Measurements from ENCODE around the gene RNF145.

RNF145 gene

DNA sequence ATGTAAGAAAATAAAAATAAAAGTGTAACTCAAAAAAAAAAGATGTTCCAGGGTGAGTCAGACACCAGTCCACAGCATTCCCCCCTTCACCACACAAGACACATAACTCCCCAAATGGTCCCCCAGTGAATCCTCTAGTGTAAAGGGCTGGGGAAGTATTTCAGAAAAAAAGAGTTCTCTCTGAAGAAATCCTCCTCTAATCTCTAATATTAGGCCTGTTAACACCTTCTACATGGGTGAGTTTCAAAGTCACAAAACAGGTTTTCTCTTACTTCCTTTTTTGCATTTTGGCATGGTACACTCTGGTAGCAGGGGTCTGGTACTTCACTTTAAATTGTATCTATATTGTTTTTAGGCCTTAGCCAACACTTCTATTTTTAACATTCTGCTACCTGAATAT is 28.2 kb downstream of the RNF145 start:
- no peak for DNase-seq
- no peaks in the 10 kb centered on the region for H3K4me1 ChIP-seq (ENCODE audit: low read length)
- no peak overlapping the region for H3K4me3 ChIP-seq (ENCODE audit: low read length)
- H3K27ac ChIP-seq (ENCODE audit: low read length), result no peak overlapping the region
- H3K79me2 ChIP-seq (ENCODE audit: low read length), result peaks cover 6% of the 10 kb centered on the region
- H3K36me3 ChIP-seq (replicated peaks; ENCODE audit: insufficient read depth, low read length), result no peaks in the 10 kb centered on the region; the same call in 1 of the 2 replicates
- no peak overlapping the region for H3K9ac ChIP-seq (ENCODE audit: low read length)
- H3F3A ChIP-seq (ENCODE audit: insufficient read depth, low read length), result no peaks in the 10 kb centered on the region
- TF ChIP-seq EZH2phosphoT487 (IDR thresholded peaks at IDR 0.05; ENCODE audit: low read length) (no peak), EZH2 (optimal IDR thresholded peaks at IDR 0.05; ENCODE audit: low read depth, low read length) (no peak)
- TF ChIP-seq, protein P1, sequence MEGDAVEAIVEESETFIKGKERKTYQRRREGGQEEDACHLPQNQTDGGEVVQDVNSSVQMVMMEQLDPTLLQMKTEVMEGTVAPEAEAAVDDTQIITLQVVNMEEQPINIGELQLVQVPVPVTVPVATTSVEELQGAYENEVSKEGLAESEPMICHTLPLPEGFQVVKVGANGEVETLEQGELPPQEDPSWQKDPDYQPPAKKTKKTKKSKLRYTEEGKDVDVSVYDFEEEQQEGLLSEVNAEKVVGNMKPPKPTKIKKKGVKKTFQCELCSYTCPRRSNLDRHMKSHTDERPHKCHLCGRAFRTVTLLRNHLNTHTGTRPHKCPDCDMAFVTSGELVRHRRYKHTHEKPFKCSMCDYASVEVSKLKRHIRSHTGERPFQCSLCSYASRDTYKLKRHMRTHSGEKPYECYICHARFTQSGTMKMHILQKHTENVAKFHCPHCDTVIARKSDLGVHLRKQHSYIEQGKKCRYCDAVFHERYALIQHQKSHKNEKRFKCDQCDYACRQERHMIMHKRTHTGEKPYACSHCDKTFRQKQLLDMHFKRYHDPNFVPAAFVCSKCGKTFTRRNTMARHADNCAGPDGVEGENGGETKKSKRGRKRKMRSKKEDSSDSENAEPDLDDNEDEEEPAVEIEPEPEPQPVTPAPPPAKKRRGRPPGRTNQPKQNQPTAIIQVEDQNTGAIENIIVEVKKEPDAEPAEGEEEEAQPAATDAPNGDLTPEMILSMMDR (IDR thresholded peaks at IDR 0.05; ENCODE audit: low read length), result no peak
- H3K4me2 ChIP-seq (ENCODE audit: low read depth, low read length), result no peak overlapping the region
- H3K9me3 ChIP-seq (replicated peaks; ENCODE audit: insufficient read depth, low read length), result no peaks in the 10 kb centered on the region
- no peak overlapping the region for H2AFZ ChIP-seq (ENCODE audit: low read length)
- H3K9me2 ChIP-seq (replicated peaks; ENCODE audit: insufficient read depth, low read length), result no peaks in the 10 kb centered on the region
- no peaks in the 10 kb centered on the region for H3K27me3 ChIP-seq (replicated peaks; ENCODE audit: insufficient read depth, low read length)
- H4K20me1 ChIP-seq (ENCODE audit: insufficient read depth, low read length), result no peaks in the 10 kb centered on the region

GRCh38 chr5:159179529-159180305 is 29.6 kb downstream of the RNF145 start:
- Histone ChIP-seq H3F3A (ENCODE audit: insufficient read depth, low read length) (no peaks in the 10 kb centered on the region), H3K27ac (ENCODE audit: low read length) (no peak overlapping the region)

DNA sequence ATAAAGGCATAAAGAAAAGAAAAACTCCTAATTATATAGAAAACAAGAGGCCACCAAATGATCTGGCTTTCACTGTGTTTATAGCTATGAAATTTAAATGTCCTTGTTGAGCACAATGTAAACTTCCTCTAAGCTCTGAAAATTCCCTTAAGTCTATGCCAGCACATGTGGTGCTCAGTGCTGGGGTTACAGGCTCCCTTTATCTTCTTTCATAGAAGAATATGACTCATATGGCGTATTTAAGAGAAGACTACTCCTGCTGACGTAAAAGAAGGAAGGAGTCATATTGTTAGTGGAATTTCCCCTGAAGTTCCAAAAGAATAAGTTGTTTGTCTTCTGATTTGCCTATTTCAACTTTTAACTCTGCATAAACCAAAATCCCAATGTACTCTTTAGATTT is 30.4 kb downstream of the RNF145 start:
- TF ChIP-seq, protein P1 (IDR thresholded peaks at IDR 0.05; ENCODE audit: low read length), result no peak
- TF ChIP-seq EZH2 (optimal IDR thresholded peaks at IDR 0.05; ENCODE audit: low read depth, low read length) (no peak), EZH2phosphoT487 (IDR thresholded peaks at IDR 0.05; ENCODE audit: low read length) (no peak)
- H3K4me2 ChIP-seq (ENCODE audit: low read depth, low read length), result no peak overlapping the region
- no peaks in the 10 kb centered on the region for H3K4me1 ChIP-seq (ENCODE audit: low read length)
- no peak overlapping the region for H3K27ac ChIP-seq (ENCODE audit: low read length)
- H3K9me2 ChIP-seq (replicated peaks; ENCODE audit: insufficient read depth, low read length), result no peaks in the 10 kb centered on the region
- H2AFZ ChIP-seq (ENCODE audit: low read length), result no peak overlapping the region
- no peak overlapping the region for H3K9ac ChIP-seq (ENCODE audit: low read length)
- no peaks in the 10 kb centered on the region for H3K27me3 ChIP-seq (replicated peaks; ENCODE audit: insufficient read depth, low read length)
- H3F3A ChIP-seq (ENCODE audit: insufficient read depth, low read length), result no peaks in the 10 kb centered on the region
- no peaks in the 10 kb centered on the region for H3K9me3 ChIP-seq (replicated peaks; ENCODE audit: insufficient read depth, low read length)
- DNase-seq, result no peak
- no peaks in the 10 kb centered on the region for H4K20me1 ChIP-seq (ENCODE audit: insufficient read depth, low read length)
- H3K4me3 ChIP-seq (ENCODE audit: low read length), result no peak overlapping the region
- H3K36me3 ChIP-seq (replicated peaks; ENCODE audit: insufficient read depth, low read length), result no peaks in the 10 kb centered on the region; the same call in 1 of the 2 replicates
- peaks cover 6% of the 10 kb centered on the region; the same call in 1 of the 2 replicates for H3K79me2 ChIP-seq (ENCODE audit: low read length)

More at GRCh38 chr5:159179529-159180305, 29.6 kb downstream of the RNF145 start:
- Histone ChIP-seq H3K36me3 (replicated peaks; ENCODE audit: insufficient read depth, low read length) (no peaks in the 10 kb centered on the region; the same call in 1 of the 2 replicates), H3K9me2 (replicated peaks; ENCODE audit: insufficient read depth, low read length) (no peaks in the 10 kb centered on the region), H3K9me3 (replicated peaks; ENCODE audit: insufficient read depth, low read length) (no peaks in the 10 kb centered on the region), H3K79me2 (ENCODE audit: low read length) (peaks cover 6% of the 10 kb centered on the region; the same call in 1 of the 2 replicates), H3K4me2 (ENCODE audit: low read depth, low read length) (no peak overlapping the region), H3K9ac (ENCODE audit: low read length) (no peak overlapping the region), H3K4me1 (ENCODE audit: low read length) (no peaks in the 10 kb centered on the region), H4K20me1 (ENCODE audit: insufficient read depth, low read length) (no peaks in the 10 kb centered on the region), H2AFZ (ENCODE audit: low read length) (no peak overlapping the region), H3K27me3 (replicated peaks; ENCODE audit: insufficient read depth, low read length) (no peaks in the 10 kb centered on the region), H3K4me3 (ENCODE audit: low read length) (no peak overlapping the region)
- no peak for DNase-seq
- TF ChIP-seq EZH2 (optimal IDR thresholded peaks at IDR 0.05; ENCODE audit: low read depth, low read length) (no peak), EZH2phosphoT487 (IDR thresholded peaks at IDR 0.05; ENCODE audit: low read length) (no peak)
- TF ChIP-seq, protein P1 (IDR thresholded peaks at IDR 0.05; ENCODE audit: low read length), result no peak

All from MM.1S (cell line).